Mesothelial cell of epicardium (in vitro differentiated cells): ENCODE results near the gene ACTN4. TPM values are rescaled to one million over a fixed set of nuclear protein-coding genes. Genes with fewer than 3 reads are reported as not detected.

Source experiments
- DNase-seq, 2 experiments: peaks; one replicate each; pipeline ENCODE4 v3.0.0; 2021; ENCODE audit warnings: low spot score in 2 of 2; ENCODE audit not compliant: unreplicated experiment in 2 of 2
- H3K27ac Mint-ChIP-seq: 2 replicates; pipeline ENCODE4 v1.8.0; 2021; ENCODE audit warnings: mixed read lengths
- H3K27me3 Mint-ChIP-seq: 2 replicates; pipeline ENCODE4 v1.8.0; 2021; ENCODE audit warnings: low read depth, mixed read lengths
- H3K36me3 Mint-ChIP-seq: 2 replicates; pipeline ENCODE4 v1.8.0; 2021; ENCODE audit warnings: mixed read lengths
- H3K4me1 Mint-ChIP-seq: 2 replicates; pipeline ENCODE4 v1.8.0; 2021; ENCODE audit warnings: mixed read lengths
- H3K4me3 Mint-ChIP-seq: 2 replicates; pipeline ENCODE4 v1.8.0; 2021; ENCODE audit warnings: mild to moderate bottlenecking, moderate library complexity, mixed read lengths
- H3K9me3 Mint-ChIP-seq: 2 replicates; pipeline ENCODE4 v1.8.0; 2021; ENCODE audit warnings: mixed read lengths
- total RNA-seq: library from RNA; stranded (reverse); gene quantifications from 3 replicates; pipeline ENCODE4 v1.2.1, GENCODE V29; 2021
- TF ChIP-seq, protein P1 (sequence below): fragments of 200-600 bp; sonication (generic); IDR thresholded peaks from one replicate; pipeline ENCODE4 v1.5.0; 2021; ENCODE audit warnings: antibody characterized with exemption; ENCODE audit not compliant: unreplicated experiment

ACTN4 gene
- total RNA-seq, 1 donor from 2014 or later: 452 TPM

DNA sequence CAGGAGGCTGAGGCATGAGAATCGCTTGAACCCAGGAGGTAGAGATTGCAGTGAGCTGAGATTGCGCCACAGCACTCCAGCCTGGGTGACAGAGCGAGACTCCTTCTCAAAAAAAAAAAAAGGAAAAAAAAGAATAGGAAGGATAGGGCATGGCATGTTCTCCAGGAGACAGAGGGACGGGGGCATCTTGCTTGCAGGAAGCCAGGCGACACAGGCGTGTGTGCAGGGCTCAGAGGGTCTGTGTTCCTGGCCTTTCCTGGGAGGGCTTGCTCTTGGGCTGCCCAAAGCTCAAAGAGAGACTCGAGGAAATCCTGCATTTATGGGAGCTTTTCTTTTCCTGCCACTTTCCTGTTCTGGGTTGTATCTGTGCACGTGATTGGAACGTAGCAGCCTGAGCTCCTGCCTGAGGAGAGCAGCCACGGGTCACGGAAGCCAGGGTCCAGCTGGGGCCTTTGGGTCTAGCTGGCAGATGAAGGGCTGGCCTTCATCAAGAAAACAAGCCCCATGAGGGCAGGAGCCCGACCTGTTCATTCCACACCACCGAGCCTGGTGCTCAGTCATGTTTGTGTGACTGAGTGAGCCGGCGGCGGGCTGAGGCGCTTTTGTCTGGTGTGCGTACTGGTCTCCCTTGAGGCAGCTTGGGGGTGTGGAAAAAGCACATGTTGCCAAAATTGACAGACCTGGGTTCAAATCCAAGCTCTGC, 52.3 kb downstream of the ACTN4 start:
- no peak overlapping the region for H3K4me3 Mint-ChIP-seq
- no peaks in the 10 kb centered on the region for H3K9me3 Mint-ChIP-seq
- peak overlapping the region; percentile 81 for H3K27ac Mint-ChIP-seq
- H3K36me3 Mint-ChIP-seq: peaks cover 23% of the 10 kb centered on the region
- DNase-seq: no peak
- no peaks in the 10 kb centered on the region for H3K27me3 Mint-ChIP-seq
- peaks cover 25% of the 10 kb centered on the region for H3K4me1 Mint-ChIP-seq
- TF ChIP-seq, protein P1, sequence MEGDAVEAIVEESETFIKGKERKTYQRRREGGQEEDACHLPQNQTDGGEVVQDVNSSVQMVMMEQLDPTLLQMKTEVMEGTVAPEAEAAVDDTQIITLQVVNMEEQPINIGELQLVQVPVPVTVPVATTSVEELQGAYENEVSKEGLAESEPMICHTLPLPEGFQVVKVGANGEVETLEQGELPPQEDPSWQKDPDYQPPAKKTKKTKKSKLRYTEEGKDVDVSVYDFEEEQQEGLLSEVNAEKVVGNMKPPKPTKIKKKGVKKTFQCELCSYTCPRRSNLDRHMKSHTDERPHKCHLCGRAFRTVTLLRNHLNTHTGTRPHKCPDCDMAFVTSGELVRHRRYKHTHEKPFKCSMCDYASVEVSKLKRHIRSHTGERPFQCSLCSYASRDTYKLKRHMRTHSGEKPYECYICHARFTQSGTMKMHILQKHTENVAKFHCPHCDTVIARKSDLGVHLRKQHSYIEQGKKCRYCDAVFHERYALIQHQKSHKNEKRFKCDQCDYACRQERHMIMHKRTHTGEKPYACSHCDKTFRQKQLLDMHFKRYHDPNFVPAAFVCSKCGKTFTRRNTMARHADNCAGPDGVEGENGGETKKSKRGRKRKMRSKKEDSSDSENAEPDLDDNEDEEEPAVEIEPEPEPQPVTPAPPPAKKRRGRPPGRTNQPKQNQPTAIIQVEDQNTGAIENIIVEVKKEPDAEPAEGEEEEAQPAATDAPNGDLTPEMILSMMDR: no peak

DNA sequence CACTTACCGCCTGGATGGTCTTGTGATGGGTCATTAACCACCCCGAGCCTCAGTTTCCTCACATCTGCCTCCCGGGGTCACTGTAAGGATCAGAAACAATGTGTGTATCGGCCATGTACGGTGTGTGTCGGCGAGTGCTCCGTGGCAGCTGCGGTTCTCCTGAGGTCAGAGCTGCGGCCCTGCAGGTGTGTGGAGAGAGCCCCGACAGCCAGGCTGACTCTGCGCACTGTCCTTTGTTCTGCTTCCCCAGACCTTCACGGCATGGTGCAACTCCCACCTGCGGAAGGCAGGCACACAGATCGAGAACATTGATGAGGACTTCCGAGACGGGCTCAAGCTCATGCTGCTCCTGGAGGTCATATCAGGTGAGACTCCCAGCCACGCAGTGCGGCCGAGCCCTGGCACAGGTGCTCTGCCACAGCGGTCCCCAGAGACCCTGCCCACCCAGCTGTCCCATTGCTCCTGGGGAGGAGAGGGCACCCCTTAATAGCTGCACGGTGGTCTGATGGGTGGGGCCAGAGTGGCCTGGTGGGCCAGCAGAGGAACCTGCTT, 53.0 kb downstream of the ACTN4 start:
- Mint-ChIP-seq H3K4me1 (peaks cover 22% of the 10 kb centered on the region), H3K4me3 (no peak overlapping the region), H3K27ac (peak overlapping the region; percentile 16), H3K27me3 (no peaks in the 10 kb centered on the region), H3K9me3 (no peaks in the 10 kb centered on the region), H3K36me3 (peaks cover 23% of the 10 kb centered on the region)
- DNase-seq: no peak
- TF ChIP-seq, protein P1: no peak

DNA sequence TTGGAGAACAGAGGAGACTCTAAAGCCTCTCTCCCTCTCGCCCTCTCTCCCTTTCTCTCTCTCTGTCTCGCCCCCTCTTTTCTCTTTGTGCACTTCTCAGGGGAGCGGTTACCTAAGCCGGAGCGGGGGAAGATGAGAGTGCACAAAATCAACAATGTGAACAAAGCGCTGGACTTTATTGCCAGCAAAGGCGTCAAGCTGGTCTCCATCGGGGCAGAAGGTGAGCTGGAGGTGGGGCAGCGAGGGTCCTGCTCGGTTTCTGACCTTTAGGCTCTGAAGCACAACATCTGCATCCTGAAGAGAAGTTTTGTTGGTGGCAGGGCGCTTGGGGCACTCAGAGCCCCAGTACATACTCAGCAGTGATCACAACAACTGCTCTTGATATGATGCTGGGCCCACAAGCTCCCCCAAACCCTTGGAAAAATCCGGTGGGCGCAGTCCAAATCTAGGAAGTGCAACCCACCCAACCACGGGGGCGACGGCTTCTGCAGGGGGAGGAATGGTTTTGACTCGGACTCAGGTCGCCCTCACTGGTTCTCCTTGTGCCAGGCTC, 53.5 kb downstream of the ACTN4 start:
- Mint-ChIP-seq H3K4me3 (no peak overlapping the region), H3K9me3 (no peaks in the 10 kb centered on the region), H3K27me3 (no peaks in the 10 kb centered on the region), H3K36me3 (peaks cover 26% of the 10 kb centered on the region), H3K27ac (peak overlapping the region; percentile 21), H3K4me1 (peaks cover 21% of the 10 kb centered on the region)
- DNase-seq: no peak
- TF ChIP-seq, protein P1: no peak

DNA sequence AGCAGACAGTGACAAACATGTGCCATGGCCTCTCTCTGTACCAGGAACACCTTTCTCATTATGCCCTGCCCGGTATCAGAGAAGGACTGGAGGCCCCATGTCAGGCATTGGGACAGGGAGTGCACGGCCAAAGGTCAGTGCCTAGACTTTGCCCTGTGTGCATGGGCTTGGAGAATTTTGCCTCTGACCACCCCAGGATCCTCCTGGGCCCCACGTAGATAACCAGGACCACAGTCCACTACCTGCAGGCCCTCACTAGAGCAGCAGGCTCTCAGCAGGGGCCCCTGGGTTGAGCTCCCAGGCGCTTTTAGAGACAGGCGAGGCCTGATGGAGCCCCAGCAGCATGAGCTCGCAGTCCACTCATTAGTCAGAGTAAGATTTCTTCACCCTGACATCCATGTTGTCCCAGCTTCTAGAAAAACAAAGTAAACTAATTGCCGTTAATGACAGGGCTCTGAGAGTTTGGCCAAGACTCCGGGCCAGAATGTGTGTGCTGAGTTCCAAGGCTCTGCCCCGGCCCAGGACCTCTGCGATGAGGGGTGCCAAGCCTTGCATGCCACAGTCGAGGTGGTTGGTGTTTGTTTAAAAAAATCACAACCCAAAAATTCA, 54.1 kb downstream of the ACTN4 start:
- Mint-ChIP-seq H3K9me3 (no peaks in the 10 kb centered on the region), H3K27ac (peak overlapping the region; percentile 21), H3K36me3 (peaks cover 29% of the 10 kb centered on the region), H3K4me3 (no peak overlapping the region), H3K27me3 (no peaks in the 10 kb centered on the region), H3K4me1 (peaks cover 18% of the 10 kb centered on the region)
- TF ChIP-seq, protein P1: no peak
- no peak for DNase-seq

DNA sequence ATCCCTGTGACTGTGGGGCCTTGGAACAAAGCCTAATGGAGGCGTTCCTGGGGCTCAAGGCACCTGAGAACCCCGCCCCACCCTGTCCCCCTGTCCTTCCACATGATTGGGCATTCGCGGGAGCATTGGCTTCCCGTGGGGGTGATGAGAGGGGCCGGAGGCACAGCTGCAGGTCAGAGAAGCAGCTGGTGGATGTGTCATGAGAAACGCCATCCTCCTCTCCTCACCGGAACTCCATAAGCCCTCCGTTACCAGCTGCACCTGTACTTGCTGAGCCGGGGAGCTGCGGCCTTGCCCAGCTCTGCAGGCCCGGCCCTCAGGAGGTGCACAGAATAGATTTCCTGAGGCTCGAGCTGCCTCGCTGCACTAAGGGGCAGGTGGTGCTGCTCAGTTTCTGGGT, 54.8 kb downstream of the ACTN4 start:
- peaks cover 17% of the 10 kb centered on the region for H3K4me1 Mint-ChIP-seq
- H3K36me3 Mint-ChIP-seq: peaks cover 27% of the 10 kb centered on the region
- no peaks in the 10 kb centered on the region for H3K9me3 Mint-ChIP-seq
- no peaks in the 10 kb centered on the region for H3K27me3 Mint-ChIP-seq
- H3K27ac Mint-ChIP-seq: peak overlapping the region; percentile 36
- TF ChIP-seq, protein P1: no peak
- H3K4me3 Mint-ChIP-seq: no peak overlapping the region
- DNase-seq: no peak
